Erythroblast (primary cell): ENCODE measurements around the gene PCIF1.

ENCODE experiments used
- GATA1 ChIP-seq: IDR thresholded peaks from 2 replicates; pipeline ENCODE4 v1.6.1; 2011; ENCODE audit warnings: low read depth, mild to moderate bottlenecking, control low read depth, low read length, moderate library complexity
- POLR2A ChIP-seq: IDR thresholded peaks from 2 replicates; pipeline ENCODE4 v1.6.1; 2011; ENCODE audit warnings: mild to moderate bottlenecking, low read length

DNA sequence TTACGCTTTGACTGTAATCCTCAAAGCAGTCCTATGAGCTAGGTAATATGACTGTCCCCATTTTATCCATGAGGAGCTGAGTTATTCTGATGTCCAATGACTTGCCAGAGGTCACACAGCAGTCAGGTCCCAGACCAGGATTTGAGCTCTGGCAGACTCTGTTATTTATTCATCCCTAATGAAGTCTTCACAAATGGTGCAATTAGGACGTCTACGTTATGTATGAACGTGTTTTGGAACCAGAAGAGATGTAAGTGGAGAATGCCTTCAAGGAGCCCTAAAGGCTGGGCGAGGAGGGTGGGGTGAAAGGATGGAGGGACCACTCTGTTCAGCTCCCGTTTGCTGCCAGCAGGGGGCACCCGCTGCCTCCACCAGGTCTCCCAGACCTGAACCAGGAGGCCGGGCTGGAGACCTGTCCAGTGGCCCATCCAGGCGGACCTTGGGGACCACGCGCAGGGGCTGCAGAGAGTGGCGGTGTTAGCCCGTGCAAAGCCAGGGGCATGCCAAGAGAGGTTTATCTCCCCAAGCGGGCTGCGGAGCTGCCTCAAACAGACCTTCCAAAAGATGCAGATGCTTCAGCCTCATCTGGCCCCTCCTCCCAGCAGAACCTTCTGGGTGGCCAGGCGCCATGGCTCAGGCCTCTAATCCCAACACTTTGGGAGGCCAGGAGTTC, 52.8 kb downstream of the PCIF1 start:
- TF ChIP-seq POLR2A (no peak), GATA1 (no peak)
